ENCODE measurements around the gene ENAM. TPM values are rescaled to one million over a fixed set of nuclear protein-coding genes. Genes with fewer than 3 reads are reported as not detected.
"Not testable (repeated sequence)": the region's sequence is repeated elsewhere in the genome, so short reads cannot be mapped to it uniquely, and the experiment has no call there.

ENAM gene
- total RNA-seq, 1 donor from 2014 or later: not detected

DNA sequence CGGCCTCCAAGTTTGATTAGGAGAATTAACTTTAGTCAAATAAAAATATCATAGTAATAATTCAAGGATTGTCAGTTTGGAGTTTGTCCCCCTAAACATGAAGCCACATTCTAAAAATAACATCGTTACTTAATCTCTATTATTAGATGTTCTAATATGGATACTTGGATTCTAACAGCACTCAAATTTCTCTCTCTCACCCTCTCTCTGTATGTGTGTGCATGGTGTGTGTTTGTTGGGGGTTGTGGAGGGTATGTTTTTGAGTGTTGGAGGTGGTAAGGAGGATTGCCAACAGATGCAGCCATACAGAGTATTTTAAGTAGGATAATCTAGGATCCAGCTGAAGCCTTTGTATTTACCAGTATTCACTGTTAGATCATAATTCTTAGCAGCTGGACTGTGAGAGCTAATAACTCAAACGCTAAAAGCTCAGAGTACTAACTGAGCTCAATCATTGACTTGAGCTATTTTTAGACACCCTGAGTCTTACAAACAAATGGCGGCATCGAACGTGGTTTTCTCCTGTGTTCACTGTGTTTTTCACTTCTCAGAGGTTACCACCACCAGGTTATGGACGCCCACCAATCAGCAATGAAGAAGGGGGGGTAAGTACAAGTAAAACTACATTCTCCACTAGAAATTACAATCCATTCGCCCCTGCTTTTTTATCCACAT, 8.8 kb downstream of the ENAM start:
- Mint-ChIP-seq H3K9me3 (no peaks in the 10 kb centered on the region), H3K4me1 (no peaks in the 10 kb centered on the region), H3K4me3 (no peak overlapping the region), H3K27ac (no peak overlapping the region), H3K36me3 (no peaks in the 10 kb centered on the region), H3K27me3 (ENCODE audit: insufficient read depth, low read depth) (no peaks in the 10 kb centered on the region)
- H3K9ac ChIP-seq: no peak overlapping the region
- no peak for DNase-seq (ENCODE audit: low spot score)
- no peaks in the 10 kb centered on the region for H3K27me3 ChIP-seq
- H3K4me1 ChIP-seq: no peaks in the 10 kb centered on the region
- H3K4me2 ChIP-seq: no peak overlapping the region
- peak overlapping the region; percentile 15 for H2AFZ ChIP-seq (replicated peaks)
- TF ChIP-seq, protein P1, sequence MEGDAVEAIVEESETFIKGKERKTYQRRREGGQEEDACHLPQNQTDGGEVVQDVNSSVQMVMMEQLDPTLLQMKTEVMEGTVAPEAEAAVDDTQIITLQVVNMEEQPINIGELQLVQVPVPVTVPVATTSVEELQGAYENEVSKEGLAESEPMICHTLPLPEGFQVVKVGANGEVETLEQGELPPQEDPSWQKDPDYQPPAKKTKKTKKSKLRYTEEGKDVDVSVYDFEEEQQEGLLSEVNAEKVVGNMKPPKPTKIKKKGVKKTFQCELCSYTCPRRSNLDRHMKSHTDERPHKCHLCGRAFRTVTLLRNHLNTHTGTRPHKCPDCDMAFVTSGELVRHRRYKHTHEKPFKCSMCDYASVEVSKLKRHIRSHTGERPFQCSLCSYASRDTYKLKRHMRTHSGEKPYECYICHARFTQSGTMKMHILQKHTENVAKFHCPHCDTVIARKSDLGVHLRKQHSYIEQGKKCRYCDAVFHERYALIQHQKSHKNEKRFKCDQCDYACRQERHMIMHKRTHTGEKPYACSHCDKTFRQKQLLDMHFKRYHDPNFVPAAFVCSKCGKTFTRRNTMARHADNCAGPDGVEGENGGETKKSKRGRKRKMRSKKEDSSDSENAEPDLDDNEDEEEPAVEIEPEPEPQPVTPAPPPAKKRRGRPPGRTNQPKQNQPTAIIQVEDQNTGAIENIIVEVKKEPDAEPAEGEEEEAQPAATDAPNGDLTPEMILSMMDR (IDR thresholded peaks at IDR 0.05): no peak
- no peak for TF ChIP-seq EZH2 (IDR thresholded peaks at IDR 0.05)
- no peak for TF ChIP-seq EZH2phosphoT487 (IDR thresholded peaks at IDR 0.05)
- no peaks in the 10 kb centered on the region for H3K79me2 ChIP-seq (ENCODE audit: low read depth)
- no peak overlapping the region for H3K27ac ChIP-seq
- H3K4me3 ChIP-seq: no peak overlapping the region
- no peaks in the 10 kb centered on the region for H4K20me1 ChIP-seq (ENCODE audit: low read depth)
- H3F3A ChIP-seq (ENCODE audit: low read depth): no peaks in the 10 kb centered on the region
- no peaks in the 10 kb centered on the region for H3K36me3 ChIP-seq
- no peaks in the 10 kb centered on the region for H3K9me3 ChIP-seq (ENCODE audit: low read depth)

DNA sequence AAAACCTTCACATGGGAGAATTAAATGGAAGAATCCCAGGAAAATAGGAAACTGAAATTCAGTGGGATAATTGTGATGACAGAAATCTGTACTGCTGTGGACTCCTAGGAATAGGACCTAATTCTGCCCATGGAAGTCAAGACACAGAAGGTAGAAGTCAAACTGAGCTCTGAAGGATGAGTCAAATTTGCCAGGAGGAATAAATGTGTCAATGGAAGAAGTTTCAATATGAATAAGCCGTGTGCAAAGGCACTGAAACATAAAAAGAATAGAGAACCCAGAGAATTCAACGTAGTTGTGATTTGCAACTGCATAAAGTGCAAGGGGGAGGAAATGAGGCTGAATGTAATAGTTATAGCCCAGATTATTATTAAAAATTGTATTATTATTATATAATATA, 11.6 kb downstream of the ENAM start:
- no peaks in the 10 kb centered on the region for H4K20me1 ChIP-seq (ENCODE audit: low read depth)
- no peaks in the 10 kb centered on the region for H3K36me3 Mint-ChIP-seq
- H3K27ac ChIP-seq: no peak overlapping the region
- H2AFZ ChIP-seq (replicated peaks): no peak overlapping the region
- no peaks in the 10 kb centered on the region for H3K79me2 ChIP-seq (ENCODE audit: low read depth)
- H3K27me3 Mint-ChIP-seq (ENCODE audit: insufficient read depth, low read depth): no peaks in the 10 kb centered on the region
- no peaks in the 10 kb centered on the region for H3K4me1 Mint-ChIP-seq
- no peaks in the 10 kb centered on the region for H3F3A ChIP-seq (ENCODE audit: low read depth)
- no peak overlapping the region for H3K4me2 ChIP-seq
- no peak overlapping the region for H3K4me3 Mint-ChIP-seq
- no peak overlapping the region for H3K9ac ChIP-seq
- H3K4me1 ChIP-seq: no peaks in the 10 kb centered on the region
- H3K9me3 ChIP-seq (ENCODE audit: low read depth): no peaks in the 10 kb centered on the region
- H3K27me3 ChIP-seq: no peaks in the 10 kb centered on the region
- no peak overlapping the region for H3K27ac Mint-ChIP-seq
- TF ChIP-seq EZH2phosphoT487 (IDR thresholded peaks at IDR 0.05) (no peak), EZH2 (IDR thresholded peaks at IDR 0.05) (no peak)
- TF ChIP-seq, protein P1 (IDR thresholded peaks at IDR 0.05): no peak
- DNase-seq (ENCODE audit: low spot score): no peak
- no peaks in the 10 kb centered on the region for H3K9me3 Mint-ChIP-seq
- no peak overlapping the region for H3K4me3 ChIP-seq
- H3K36me3 ChIP-seq: no peaks in the 10 kb centered on the region

DNA sequence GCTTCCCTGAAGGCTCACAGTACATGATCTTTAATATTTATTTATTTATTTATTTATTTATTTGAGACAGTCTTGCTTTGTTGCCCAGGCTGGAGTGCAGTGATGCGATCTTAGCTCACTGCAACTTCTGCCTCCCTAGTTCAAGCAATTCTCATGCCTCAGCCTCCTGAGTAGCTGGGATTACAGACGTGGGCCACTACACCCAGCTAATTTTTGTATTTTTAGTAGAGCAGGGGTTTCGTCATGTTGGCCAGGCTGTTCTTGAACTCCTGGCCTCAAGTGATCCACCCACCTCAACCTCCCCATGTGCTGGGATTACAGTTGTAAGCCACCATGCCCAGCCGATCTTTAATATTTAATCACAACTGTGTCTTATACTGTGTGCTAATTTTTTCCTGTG, 22.2 kb downstream of the ENAM start:
- H3K4me1 Mint-ChIP-seq; H3K27ac Mint-ChIP-seq; H3K4me3 Mint-ChIP-seq; H3K79me2 ChIP-seq (ENCODE audit: low read depth); H3K9ac ChIP-seq; DNase-seq (ENCODE audit: low spot score); H3K4me1 ChIP-seq; H3K4me3 ChIP-seq; H3K4me2 ChIP-seq; H3K36me3 Mint-ChIP-seq; H4K20me1 ChIP-seq (ENCODE audit: low read depth); H3K27me3 ChIP-seq; H3K36me3 ChIP-seq; H3K27ac ChIP-seq; H2AFZ ChIP-seq (replicated peaks); H3F3A ChIP-seq (ENCODE audit: low read depth); H3K27me3 Mint-ChIP-seq (ENCODE audit: insufficient read depth, low read depth); H3K9me3 ChIP-seq (ENCODE audit: low read depth); H3K9me3 Mint-ChIP-seq: not testable (repeated sequence)

DNA sequence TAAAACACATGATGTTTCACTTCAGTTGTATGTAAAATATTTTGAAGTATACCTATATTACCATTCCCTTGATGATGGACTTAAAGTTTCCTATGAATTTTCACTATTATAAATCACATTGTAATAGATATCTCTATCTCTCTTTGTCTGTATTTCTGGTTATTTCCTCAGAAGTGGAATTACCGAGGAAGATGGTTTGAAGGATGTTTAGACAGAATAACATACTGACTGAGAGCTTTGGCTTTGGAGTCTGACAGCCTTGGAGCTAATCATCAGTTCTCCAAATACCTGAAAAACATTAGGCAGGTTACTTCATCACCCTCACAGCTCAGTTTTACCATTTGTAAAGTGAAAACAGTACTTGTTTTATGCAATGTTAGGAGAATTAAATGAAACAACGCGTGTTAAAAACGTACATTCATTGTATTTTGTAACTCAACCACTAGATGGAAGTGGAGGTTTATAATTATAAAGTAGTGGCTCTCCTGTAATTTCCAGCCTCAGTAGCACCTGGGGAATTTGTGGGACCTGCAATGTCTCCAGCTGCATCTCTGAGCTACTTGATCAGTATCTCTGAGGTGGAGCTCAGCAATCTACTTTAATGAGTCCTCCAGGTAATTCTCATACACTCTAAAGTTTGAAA, 23.4 kb downstream of the ENAM start:
- Histone ChIP-seq H3K9ac (no peak overlapping the region), H2AFZ (replicated peaks) (peak overlapping the region; percentile 91)
- no peak overlapping the region for H3K4me3 Mint-ChIP-seq

More for the DNA sequence above, 23.4 kb downstream of the ENAM start:
- no peaks in the 10 kb centered on the region for H3K36me3 ChIP-seq
- Mint-ChIP-seq H3K4me1 (no peaks in the 10 kb centered on the region), H3K36me3 (no peaks in the 10 kb centered on the region), H3K27me3 (ENCODE audit: insufficient read depth, low read depth) (no peaks in the 10 kb centered on the region), H3K9me3 (no peaks in the 10 kb centered on the region), H3K27ac (no peak overlapping the region)
- no peaks in the 10 kb centered on the region for H3K27me3 ChIP-seq
- no peaks in the 10 kb centered on the region for H4K20me1 ChIP-seq (ENCODE audit: low read depth)
- no peak for TF ChIP-seq EZH2phosphoT487 (IDR thresholded peaks at IDR 0.05)
- TF ChIP-seq EZH2 (IDR thresholded peaks at IDR 0.05): no peak
- TF ChIP-seq, protein P1 (IDR thresholded peaks at IDR 0.05): peak; percentile 64
- H3K4me2 ChIP-seq: no peak overlapping the region
- H3K4me1 ChIP-seq: no peaks in the 10 kb centered on the region
- no peaks in the 10 kb centered on the region for H3F3A ChIP-seq (ENCODE audit: low read depth)
- H3K9me3 ChIP-seq (ENCODE audit: low read depth): no peaks in the 10 kb centered on the region
- peak; percentile 30 for DNase-seq (ENCODE audit: low spot score)
- no peak overlapping the region for H3K4me3 ChIP-seq
- H3K27ac ChIP-seq: no peak overlapping the region
- H3K79me2 ChIP-seq (ENCODE audit: low read depth): no peaks in the 10 kb centered on the region

Measured in neural progenitor cell (in vitro differentiated cells).